Thoracic aorta (tissue), 2 donors: ENCODE data around the gene ZNF474. TPM values are rescaled to one million over a fixed set of nuclear protein-coding genes. Genes with fewer than 3 reads are reported as not detected.

Experiments used
- ATAC-seq: fragments of 150-250 bp; one replicate; pipeline ENCODE4 v1.8.0; 2017; ENCODE audit warnings: low read depth; ENCODE audit not compliant: insufficient number of reproducible peaks, low FRiP score
- DNase-seq: peaks from one replicate; pipeline ENCODE4 v3.0.0-alpha.2; 2020; ENCODE audit warnings: low spot score
- H3K27ac ChIP-seq, 2 donors: fragments of 200-600 bp; sonication (generic); 1 replicate in 1 of 2; 2 replicates in 1 of 2; pipeline ENCODE4 v1.5.1; 2016; ENCODE audit warnings: mild to moderate bottlenecking in 2 of 2, moderate library complexity in 2 of 2
- H3K27me3 ChIP-seq: fragments of 200-600 bp; sonication (generic); replicated peaks from 2 replicates; pipeline ENCODE4 v1.6.0; 2016; ENCODE audit warnings: mild to moderate bottlenecking; ENCODE audit not compliant: insufficient read depth
- H3K36me3 ChIP-seq: fragments of 200-600 bp; sonication (generic); one replicate; pipeline ENCODE4 v1.5.1; 2016
- H3K4me1 ChIP-seq, 2 donors: fragments of 200-600 bp; sonication (generic); 1 replicate in 1 of 2; 2 replicates in 1 of 2; pipeline versions ENCODE4 v1.5.1 to v1.6.0; 2016; ENCODE audit warnings: low read depth in 2 of 2, mild to moderate bottlenecking in 1 of 2; ENCODE audit not compliant: control insufficient read depth in 1 of 2
- H3K4me3 ChIP-seq: fragments of 200-600 bp; sonication (generic); 2 replicates; pipeline ENCODE4 v1.5.1; 2016; ENCODE audit warnings: mild to moderate bottlenecking
- H3K9me3 ChIP-seq: fragments of 200-600 bp; sonication (generic); 2 replicates; pipeline ENCODE4 v1.5.1; 2016
- CTCF ChIP-seq: fragments of 200-600 bp; sonication (generic); IDR thresholded peaks from one replicate; pipeline ENCODE4 v1.5.1; 2019; ENCODE audit warnings: antibody characterized with exemption
- total RNA-seq, 2 donors: library from RNA; depleted of rRNA; stranded (reverse); fragments of >200 nt; gene quantifications; one replicate each; pipeline versions ENCODE4 v1.1.0 to v1.2.3, GENCODE V29; 2016

The ZNF474 gene
- total RNA-seq, 2 donors from 2014 or later = 0.27 to 0.92 TPM

GRCh38 chr5:122118356-122118948, 10.9 kb upstream of the ZNF474 start:
- H3K27ac ChIP-seq = no peak overlapping the region
- no peaks in the 10 kb centered on the region for H3K9me3 ChIP-seq
- DNase-seq (no peak), ATAC-seq (no peak)
- no peaks in the 10 kb centered on the region for H3K36me3 ChIP-seq
- H3K4me3 ChIP-seq = no peak overlapping the region
- no peak for TF ChIP-seq CTCF
- peaks cover 0 to 10% of the 10 kb centered on the region in 2 donors for H3K4me1 ChIP-seq
- no peaks in the 10 kb centered on the region for H3K27me3 ChIP-seq

GRCh38 chr5:122119205-122119604, 10.1 kb upstream of the ZNF474 start:
- TF ChIP-seq CTCF = no peak
- DNase-seq = no peak

GRCh38 chr5:122120493-122120892, 8.9 kb upstream of the ZNF474 start:
- DNase-seq = no peak
- no peaks in the 10 kb centered on the region for H3K9me3 ChIP-seq
- H3K27me3 ChIP-seq = no peaks in the 10 kb centered on the region
- H3K4me1 ChIP-seq = peaks cover 0 to 10% of the 10 kb centered on the region in 2 donors
- no peak for TF ChIP-seq CTCF
- H3K36me3 ChIP-seq = no peaks in the 10 kb centered on the region
- H3K4me3 ChIP-seq = no peak overlapping the region
- H3K27ac ChIP-seq = no peak overlapping the region
- no peak for ATAC-seq

More at GRCh38 chr5:122119205-122119604, 10.1 kb upstream of the ZNF474 start:
- Histone ChIP-seq H3K4me1 (peaks cover 0 to 10% of the 10 kb centered on the region in 2 donors), H3K9me3 (no peaks in the 10 kb centered on the region), H3K27ac (peak overlapping the region in 1 of 2 donors; percentile 9), H3K27me3 (no peaks in the 10 kb centered on the region), H3K36me3 (no peaks in the 10 kb centered on the region), H3K4me3 (no peak overlapping the region)
- ATAC-seq = no peak

- Histone ChIP-seq H3K4me1 (peaks cover 0 to 12% of the 10 kb centered on the region in 2 donors), H3K27me3 (no peaks in the 10 kb centered on the region), H3K27ac (no peak overlapping the region), H3K9me3 (no peaks in the 10 kb centered on the region), H3K36me3 (no peaks in the 10 kb centered on the region), H3K4me3 (no peak overlapping the region)
- no peak for TF ChIP-seq CTCF
- DNase-seq (no peak), ATAC-seq (no peak)
Measured at GRCh38 chr5:122120957-122121356, 8.4 kb upstream of the ZNF474 start.

GRCh38 chr5:122121479-122122465, 7.6 kb upstream of the ZNF474 start:
- Histone ChIP-seq H3K4me3 (no peak overlapping the region), H3K4me1 (peaks cover 0 to 20% of the 10 kb centered on the region in 2 donors), H3K27ac (no peak overlapping the region), H3K36me3 (no peaks in the 10 kb centered on the region), H3K27me3 (no peaks in the 10 kb centered on the region), H3K9me3 (no peaks in the 10 kb centered on the region)
- no peak for ATAC-seq
- DNase-seq = no peak
- no peak for TF ChIP-seq CTCF
